Loucy (cell line): ENCODE measurements around the gene MLST8.

Source experiments
- H2AFZ ChIP-seq: fragments of 200-600 bp; sonication (generic); 2 replicates; pipeline ENCODE4 v1.6.0; 2016; ENCODE audit warnings: antibody characterized with exemption, mild to moderate bottlenecking, low read length, moderate library complexity
- H3F3A ChIP-seq: fragments of 200-600 bp; 2 replicates; pipeline ENCODE4 v1.6.0; 2016; ENCODE audit warnings: antibody characterized with exemption, low read depth, mild to moderate bottlenecking
- H3K27me3 ChIP-seq: fragments of 200-600 bp; sonication (generic); 2 replicates; pipeline ENCODE4 v1.6.1; 2014; ENCODE audit warnings: low read length, mild to moderate bottlenecking; ENCODE audit not compliant: insufficient read depth, poor library complexity, severe bottlenecking
- H3K36me3 ChIP-seq: fragments of 200-600 bp; sonication (generic); 2 replicates; pipeline ENCODE4 v1.6.1; 2016; ENCODE audit warnings: low read length; ENCODE audit not compliant: insufficient read depth
- H3K4me1 ChIP-seq: fragments of 200-600 bp; sonication (generic); 2 replicates; pipeline ENCODE4 v1.5.1; 2014; ENCODE audit warnings: low read length, mild to moderate bottlenecking; ENCODE audit not compliant: insufficient read depth, poor library complexity, severe bottlenecking
- H3K4me2 ChIP-seq: fragments of 200-600 bp; sonication (generic); 2 replicates; pipeline ENCODE4 v1.6.0; 2014; ENCODE audit warnings: antibody characterized with exemption, low read length, low read depth, mild to moderate bottlenecking; ENCODE audit not compliant: poor library complexity, severe bottlenecking
- H3K4me3 ChIP-seq: fragments of 200-600 bp; sonication (generic); 2 replicates; pipeline ENCODE4 v1.5.1; 2014; ENCODE audit warnings: low read length, mild to moderate bottlenecking, mixed read lengths; ENCODE audit not compliant: poor library complexity, severe bottlenecking
- H3K79me2 ChIP-seq: fragments of 200-600 bp; sonication (generic); 2 replicates; pipeline ENCODE4 v1.6.1; 2014; ENCODE audit warnings: low read length; ENCODE audit not compliant: insufficient read depth
- H3K9ac ChIP-seq: fragments of 200-600 bp; sonication (generic); 2 replicates; pipeline ENCODE4 v1.6.0; 2014; ENCODE audit warnings: mild to moderate bottlenecking, low read depth, low read length, moderate library complexity; ENCODE audit not compliant: poor library complexity, severe bottlenecking
- H3K9me2 ChIP-seq: fragments of 200-600 bp; sonication (generic); replicated peaks from 2 replicates; pipeline ENCODE4 v1.6.1; 2016; ENCODE audit warnings: low read depth, low read length, mixed read lengths
- H3K9me3 ChIP-seq: fragments of 200-600 bp; sonication (generic); 2 replicates; pipeline ENCODE4 v1.6.1; 2014; ENCODE audit warnings: mild to moderate bottlenecking, antibody characterized with exemption, low read length, low read depth; ENCODE audit not compliant: insufficient read depth
- H4K20me1 ChIP-seq: fragments of 200-600 bp; sonication (generic); 2 replicates; pipeline ENCODE4 v1.6.0; 2014; ENCODE audit warnings: antibody characterized with exemption, low read length, mild to moderate bottlenecking; ENCODE audit not compliant: insufficient read depth, poor library complexity, severe bottlenecking
- CTCF ChIP-seq: fragments of 200-600 bp; sonication (generic); conservative IDR thresholded peaks from 2 replicates; pipeline ENCODE4 v1.5.1; 2014; ENCODE audit warnings: mild to moderate bottlenecking, antibody characterized with exemption, low read length
- EZH2phosphoT487 ChIP-seq: fragments of 200-600 bp; IDR thresholded peaks from 2 replicates; pipeline ENCODE4 v1.6.1; 2018; ENCODE audit warnings: antibody characterized with exemption, mild to moderate bottlenecking, moderate library complexity, borderline replicate concordance

Gene MLST8

GRCh38 chr16:2191446-2191706 is 13.9 kb upstream of the MLST8 start:
- Histone ChIP-seq H3K36me3 (no peaks in the 10 kb centered on the region), H3K9me2 (no peaks in the 10 kb centered on the region), H2AFZ (no peak overlapping the region), H3K27me3 (no peaks in the 10 kb centered on the region), H4K20me1 (no peaks in the 10 kb centered on the region), H3F3A (no peaks in the 10 kb centered on the region), H3K4me2 (no peak overlapping the region), H3K4me3 (no peak overlapping the region), H3K4me1 (no peaks in the 10 kb centered on the region), H3K9ac (no peak overlapping the region), H3K9me3 (no peaks in the 10 kb centered on the region), H3K79me2 (no peaks in the 10 kb centered on the region)
- TF ChIP-seq EZH2phosphoT487: no peak

- Histone ChIP-seq H3K36me3 (no peaks in the 10 kb centered on the region), H3K4me2 (no peak overlapping the region), H3F3A (no peaks in the 10 kb centered on the region), H3K79me2 (no peaks in the 10 kb centered on the region), H3K9ac (no peak overlapping the region), H3K9me2 (no peaks in the 10 kb centered on the region), H3K4me3 (no peak overlapping the region), H3K4me1 (no peaks in the 10 kb centered on the region), H3K9me3 (no peaks in the 10 kb centered on the region), H3K27me3 (no peaks in the 10 kb centered on the region), H2AFZ (no peak overlapping the region), H4K20me1 (no peaks in the 10 kb centered on the region)
- no peak for TF ChIP-seq CTCF
- no peak for TF ChIP-seq EZH2phosphoT487
Observed at GRCh38 chr16:2194166-2194834, 11.0 kb upstream of the MLST8 start.

GRCh38 chr16:2194852-2195321 is 10.4 kb upstream of the MLST8 start:
- Histone ChIP-seq H3K4me2 (no peak overlapping the region), H3K4me1 (no peaks in the 10 kb centered on the region), H3K9me3 (no peaks in the 10 kb centered on the region), H3K9ac (no peak overlapping the region), H4K20me1 (no peaks in the 10 kb centered on the region), H3F3A (no peaks in the 10 kb centered on the region), H3K79me2 (no peaks in the 10 kb centered on the region), H2AFZ (no peak overlapping the region), H3K27me3 (no peaks in the 10 kb centered on the region), H3K36me3 (no peaks in the 10 kb centered on the region), H3K9me2 (no peaks in the 10 kb centered on the region), H3K4me3 (no peak overlapping the region)
- TF ChIP-seq CTCF (peak; percentile 48), EZH2phosphoT487 (no peak)
